Measurements from ENCODE around the gene ITGB2. TPM values are rescaled to one million over a fixed set of nuclear protein-coding genes. Genes with fewer than 3 reads are reported as not detected.

The ITGB2 gene
- total RNA-seq, 2 donors from 2014 or later = 13.1 to 27.1 TPM

- TF ChIP-seq CTCF (IDR thresholded peaks at IDR 0.05) = peak; percentile 53
- Histone ChIP-seq H3K4me3 (peak overlapping the region; percentile 44), H3K9ac (ENCODE audit: low read depth in 2 of 2, low read length in 2 of 2) (peak overlapping the region in 1 of 2 donors; percentile 24), H3K27me3 (peaks cover 39% of the 10 kb centered on the region), H3K36me3 (no peaks in the 10 kb centered on the region), H3K27ac (no peak overlapping the region), H3K9me3 (no peaks in the 10 kb centered on the region), H3K4me1 (peaks cover 10% of the 10 kb centered on the region)
- DNase-seq = no peak
- intact Hi-C loops (cut with DNase I) = loop anchor here (2.0 kb wide), 1 partner anchor 42 kb away; no protein-coding TSS in a partner anchor
These were observed 11.9 kb upstream of the ITGB2 start for GRCh38 chr21:44932408-44933181.

GRCh38 chr21:44931501-44932407 lies 11.1 kb upstream of the ITGB2 start:
- Histone ChIP-seq H3K36me3 (no peaks in the 10 kb centered on the region), H3K9ac (ENCODE audit: low read depth in 2 of 2, low read length in 2 of 2) (no peak overlapping the region), H3K4me3 (peak overlapping the region; percentile 44), H3K27ac (peak overlapping the region; percentile 6), H3K9me3 (no peaks in the 10 kb centered on the region), H3K4me1 (peaks cover 10% of the 10 kb centered on the region), H3K27me3 (peaks cover 41% of the 10 kb centered on the region)
- DNase-seq = no peak
- intact Hi-C loops (cut with DNase I) = loop anchor here (2.0 kb wide), 1 partner anchor 41 kb away; no protein-coding TSS in a partner anchor
- no peak for TF ChIP-seq CTCF (IDR thresholded peaks at IDR 0.05)

GRCh38 chr21:44931137-44931500 lies 10.4 kb upstream of the ITGB2 start:
- Histone ChIP-seq H3K4me1 (peaks cover 10% of the 10 kb centered on the region), H3K27me3 (peaks cover 41% of the 10 kb centered on the region), H3K36me3 (no peaks in the 10 kb centered on the region), H3K9me3 (no peaks in the 10 kb centered on the region), H3K27ac (peak overlapping the region; percentile 6), H3K9ac (ENCODE audit: low read depth in 2 of 2, low read length in 2 of 2) (no peak overlapping the region), H3K4me3 (peak overlapping the region; percentile 44)
- no peak for DNase-seq
- TF ChIP-seq CTCF (IDR thresholded peaks at IDR 0.05) = no peak
- intact Hi-C loops (cut with DNase I) = no loop called here

GRCh38 chr21:44930543-44930981 lies 9.9 kb upstream of the ITGB2 start:
- H3K4me1 ChIP-seq = peaks cover 10% of the 10 kb centered on the region
- intact Hi-C loops (cut with DNase I) = no loop called here

More at GRCh38 chr21:44930543-44930981, 9.9 kb upstream of the ITGB2 start:
- Histone ChIP-seq H3K36me3 (no peaks in the 10 kb centered on the region), H3K4me3 (no peak overlapping the region), H3K9me3 (no peaks in the 10 kb centered on the region), H3K27ac (no peak overlapping the region), H3K9ac (ENCODE audit: low read depth in 2 of 2, low read length in 2 of 2) (no peak overlapping the region), H3K27me3 (peaks cover 41% of the 10 kb centered on the region)
- peak; percentile 45 for DNase-seq
- TF ChIP-seq CTCF (IDR thresholded peaks at IDR 0.05) = no peak
